Common myeloid progenitor, CD34-positive (primary cell): Measurements from ENCODE around the gene SRRT.
A peak's percentile ranks its signal among the peaks of the same experiment; 100 is the strongest.

ENCODE experiments used
- CTCF ChIA-PET: fragments of 350-600 bp; sonication (Branson Sonifier 250); formaldehyde crosslinking; loops from one replicate; lab custom pipeline; 2021; ENCODE audit warnings: antibody characterized with exemption; lab: Charles Lee
- POLR2A ChIA-PET: fragments of 350-600 bp; sonication (Branson Sonifier 250); formaldehyde crosslinking; loops from one replicate; lab custom pipeline; 2021; ENCODE audit warnings: antibody characterized with exemption; lab: Charles Lee
- DNase-seq, 3 donors: peaks; one replicate each; pipeline versions ENCODE4 v3.0.0 to v3.0.0-alpha.2; 2013
- H3K27ac ChIP-seq, 2 experiments: 1 replicate in 1 of 2; 2 replicates in 1 of 2; pipeline ENCODE4 v1.7.0; 2013; ENCODE audit warnings: inconsistent platforms in 2 of 2, low read length in 2 of 2, mild to moderate bottlenecking in 2 of 2, low read depth in 1 of 2, moderate library complexity in 1 of 2; ENCODE audit not compliant: severe bottlenecking in 2 of 2, insufficient read depth in 1 of 2, poor library complexity in 1 of 2
- H3K27me3 ChIP-seq, 5 experiments: replicated peaks in 2 of 5; 1 replicate in 3 of 5; 2 replicates in 2 of 5; pipeline versions ENCODE4 v1.6.1 to v1.7.0; 2013; ENCODE audit warnings: low read length in 4 of 5, mild to moderate bottlenecking in 2 of 5, moderate library complexity in 2 of 5, inconsistent platforms in 1 of 5; ENCODE audit not compliant: insufficient read depth in 5 of 5, control insufficient read depth in 4 of 5
- H3K36me3 ChIP-seq, 4 experiments: 1 replicate in 2 of 4; 2 replicates in 2 of 4; pipeline versions ENCODE4 v1.6.1 to v1.7.0; 2013; ENCODE audit warnings: low read length in 3 of 4, control low read depth in 1 of 4, mild to moderate bottlenecking in 1 of 4; ENCODE audit not compliant: control insufficient read depth in 4 of 4, insufficient read depth in 4 of 4
- H3K4me1 ChIP-seq, 4 experiments: 1 replicate in 3 of 4; 2 replicates in 1 of 4; pipeline versions ENCODE4 v1.6.1 to v1.7.1; 2013; ENCODE audit warnings: low read length in 3 of 4, mild to moderate bottlenecking in 3 of 4, control low read depth in 1 of 4, inconsistent platforms in 1 of 4, moderate library complexity in 1 of 4; ENCODE audit not compliant: control insufficient read depth in 4 of 4, insufficient read depth in 4 of 4; ENCODE audit errors: control extremely low read depth in 1 of 4
- H3K4me3 ChIP-seq, 7 experiments: 1 replicate in 4 of 7; 2 replicates in 3 of 7; pipeline versions ENCODE4 v1.5.1 to v1.7.0; 2013; ENCODE audit warnings: mild to moderate bottlenecking in 7 of 7, low read length in 6 of 7, moderate library complexity in 6 of 7, inconsistent platforms in 2 of 7, low read depth in 2 of 7, control low read depth in 1 of 7; ENCODE audit not compliant: insufficient read depth in 4 of 7, control insufficient read depth in 1 of 7; ENCODE audit errors: extremely low read depth in 1 of 7
- H3K9me3 ChIP-seq, 5 experiments: 1 replicate in 4 of 5; 2 replicates in 1 of 5; pipeline versions ENCODE4 v1.6.1 to v1.7.1; 2013; ENCODE audit warnings: low read length in 4 of 5, mild to moderate bottlenecking in 2 of 5, inconsistent platforms in 1 of 5, low read depth in 1 of 5, moderate library complexity in 1 of 5; ENCODE audit not compliant: control insufficient read depth in 4 of 5, insufficient read depth in 2 of 5; ENCODE audit errors: control extremely low read depth in 1 of 5
- WGBS: methylation state at CpG from one replicate; pipeline ENCODE4 v1.1.5; 2013; ENCODE audit not compliant: insufficient coverage; 5-methylcytosine and 5-hydroxymethylcytosine counted together

SRRT gene

DNA sequence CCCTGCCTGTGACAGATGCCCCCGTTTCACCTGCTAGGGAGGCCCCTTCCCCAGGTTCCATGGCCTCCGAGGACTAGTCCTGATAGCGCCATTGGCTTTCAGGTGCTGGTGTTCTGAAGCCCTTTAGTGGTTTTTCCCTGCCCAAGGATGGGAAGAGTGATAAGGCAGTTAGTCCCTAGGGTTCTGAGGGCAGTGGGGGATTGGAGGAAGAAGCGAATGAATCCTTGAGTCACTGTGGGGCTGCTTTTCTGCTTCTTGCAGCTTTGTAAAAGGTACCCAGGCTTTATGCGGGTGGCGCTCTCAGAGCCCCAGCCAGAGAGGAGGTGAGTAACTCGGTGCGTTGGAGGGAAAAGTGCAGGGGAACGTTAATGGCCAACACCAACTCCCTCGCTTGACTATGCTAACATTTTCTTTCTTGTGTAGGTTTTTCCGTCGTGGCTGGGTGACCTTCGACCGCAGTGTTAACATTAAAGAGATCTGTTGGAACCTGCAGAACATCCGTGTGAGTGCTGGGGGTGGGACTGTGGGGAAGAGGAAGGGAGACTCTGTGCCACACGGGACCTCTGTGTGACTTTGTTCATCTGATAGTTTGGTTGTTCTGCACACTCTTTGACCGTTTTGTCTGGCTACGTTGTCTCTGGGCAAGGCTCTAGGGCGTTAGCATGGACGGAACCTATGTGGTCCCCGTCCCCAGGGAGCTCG, 10.7 kb downstream of the SRRT start:
- Histone ChIP-seq H3K27me3 (peaks cover 0 to 2% (median 0%) of the 10 kb centered on the region in 5 experiments), H3K4me1 (peaks cover 4 to 54% (median 48%) of the 10 kb centered on the region in 4 experiments), H3K36me3 (peaks cover 16 to 80% (median 59%) of the 10 kb centered on the region in 4 experiments), H3K9me3 (no peaks in the 10 kb centered on the region), H3K27ac (no peak overlapping the region), H3K4me3 (no peak overlapping the region)
- no peak for DNase-seq
- POLR2A ChIA-PET, result interaction anchor here (1.6 kb wide), 1 partner anchor 11 kb away, joined by 4 read pairs; the partner anchor contains the start of gene SRRT
- 94% methylated on average over 17 of the region's 22 CpGs for WGBS
- CTCF ChIA-PET, result interaction anchor here (2.6 kb wide), 1 partner anchor 10 kb away, joined by 20 read pairs; the partner anchor contains the start of gene SRRT

DNA sequence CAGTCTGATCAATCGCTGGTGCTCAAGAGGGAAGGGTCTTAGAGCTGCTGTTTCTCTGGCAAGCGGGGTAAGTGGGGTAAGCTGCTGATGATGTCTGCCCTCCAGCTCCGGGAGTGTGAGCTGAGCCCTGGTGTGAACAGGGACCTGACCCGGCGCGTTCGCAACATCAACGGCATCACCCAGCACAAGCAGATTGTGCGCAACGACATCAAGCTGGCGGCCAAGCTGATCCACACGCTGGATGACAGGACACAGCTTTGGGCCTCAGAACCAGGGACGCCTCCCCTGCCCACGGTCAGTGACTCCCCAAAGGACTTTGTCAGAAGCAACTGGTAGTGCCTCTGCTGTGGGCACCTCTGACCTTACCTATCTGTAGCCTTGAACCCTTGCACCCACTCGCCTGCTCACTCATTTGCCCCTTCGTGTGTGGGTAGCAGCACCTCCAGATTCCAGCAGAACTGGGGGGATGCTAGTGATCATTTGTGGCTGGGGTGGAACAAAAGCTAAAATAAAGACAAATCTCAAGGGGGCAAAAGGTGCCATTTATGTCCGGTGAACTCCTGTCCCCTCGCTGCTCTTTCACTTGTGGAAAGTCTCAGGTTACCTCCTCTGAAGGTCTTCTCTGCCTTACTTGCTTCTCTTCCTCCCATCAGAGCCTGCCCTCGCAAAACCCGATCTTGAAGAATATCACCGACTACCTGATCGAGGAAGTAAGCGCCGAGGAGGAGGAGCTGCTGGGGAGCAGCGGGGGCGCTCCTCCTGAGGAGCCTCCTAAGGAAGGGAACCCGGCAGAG, 11.4 kb downstream of the SRRT start:
- no peak for DNase-seq
- H3K4me1 ChIP-seq, result peaks cover 4 to 61% (median 54%) of the 10 kb centered on the region in 4 experiments
- no peaks in the 10 kb centered on the region for H3K9me3 ChIP-seq
- ChIA-PET CTCF (interaction anchor here (1.3 to 2.6 kb wide), 4 partner anchors 9 to 180 kb away, joined by 3 to 20 read pairs (median 8); partner anchors contain the start of genes POP7, SLC12A9 and SRRT), POLR2A (interaction anchor here (0.6 to 1.6 kb wide), 2 partner anchors 11 to 312 kb away, joined by 3 to 4 read pairs; partner anchors contain the start of gene SRRT)
- H3K27me3 ChIP-seq, result peaks cover 0 to 6% (median 0%) of the 10 kb centered on the region in 5 experiments
- H3K4me3 ChIP-seq, result peak overlapping the region in 1 of 7 experiments; percentile 52
- WGBS, result 93% methylated on average over 27 of the region's 27 CpGs
- H3K36me3 ChIP-seq, result peaks cover 13 to 74% (median 53%) of the 10 kb centered on the region in 4 experiments
- no peak overlapping the region for H3K27ac ChIP-seq

DNA sequence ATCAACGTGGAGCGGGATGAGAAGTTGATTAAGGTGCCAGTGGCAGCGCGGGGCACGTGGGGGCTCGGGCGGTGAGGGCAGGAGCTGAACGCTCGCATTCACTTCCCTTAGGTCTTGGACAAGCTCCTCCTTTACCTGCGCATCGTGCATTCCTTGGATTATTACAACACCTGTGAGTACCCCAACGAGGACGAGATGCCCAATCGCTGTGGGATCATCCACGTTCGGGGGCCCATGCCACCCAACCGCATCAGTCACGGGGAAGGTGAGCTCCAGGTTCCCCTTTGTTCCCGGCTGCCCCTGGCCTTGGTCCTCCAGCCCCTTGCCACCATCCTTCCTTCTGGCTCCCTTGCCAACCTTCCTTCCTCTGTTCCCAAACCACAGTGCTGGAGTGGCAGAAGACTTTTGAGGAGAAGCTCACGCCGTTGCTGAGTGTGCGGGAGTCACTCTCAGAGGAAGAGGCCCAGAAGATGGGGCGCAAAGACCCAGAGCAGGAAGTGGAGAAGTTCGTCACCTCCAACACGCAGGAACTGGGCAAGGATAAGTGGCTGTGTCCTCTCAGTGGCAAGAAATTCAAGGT, 12.1 kb downstream of the SRRT start:
- ChIA-PET CTCF (interaction anchor here (0.5 to 2.6 kb wide), 6 partner anchors 9 to 181 kb away, joined by 3 to 20 read pairs (median 4); partner anchors contain the start of genes POP7, SLC12A9 and SRRT), POLR2A (interaction anchor here (0.6 to 1.6 kb wide), 4 partner anchors 12 to 313 kb away, joined by 3 to 7 read pairs (median 4); partner anchors contain the start of gene SRRT)
- Histone ChIP-seq H3K4me1 (peaks cover 4 to 63% (median 55%) of the 10 kb centered on the region in 4 experiments), H3K4me3 (peak overlapping the region in 4 of 7 experiments; percentile 3 to 52 (median 15)), H3K27me3 (peaks cover 0 to 12% (median 2%) of the 10 kb centered on the region in 5 experiments), H3K9me3 (no peaks in the 10 kb centered on the region), H3K36me3 (peaks cover 10 to 68% (median 47%) of the 10 kb centered on the region in 4 experiments), H3K27ac (peak overlapping the region in 1 of 2 experiments; percentile 15)
- no peak for DNase-seq
- 74% methylated on average over 24 of the region's 25 CpGs for WGBS

GRCh38 chr7:100887516-100888290, 12.8 kb downstream of the SRRT start:
- ChIA-PET CTCF (interaction anchor here (0.5 to 2.6 kb wide), 8 partner anchors 9 to 182 kb away, joined by 3 to 20 read pairs (median 4); partner anchors contain the start of genes POP7, SLC12A9 and SRRT), POLR2A (interaction anchor here (1.0 kb wide), 2 partner anchors 13 to 24 kb away, joined by 3 to 7 read pairs; partner anchors contain the start of gene SRRT)
- Histone ChIP-seq H3K4me1 (peaks cover 4 to 63% (median 55%) of the 10 kb centered on the region in 4 experiments), H3K4me3 (peak overlapping the region in 4 of 7 experiments; percentile 4 to 52 (median 18)), H3K36me3 (peaks cover 10 to 61% (median 44%) of the 10 kb centered on the region in 4 experiments), H3K9me3 (no peaks in the 10 kb centered on the region), H3K27ac (peak overlapping the region in 1 of 2 experiments; percentile 15), H3K27me3 (peaks cover 0 to 19% (median 5%) of the 10 kb centered on the region in 5 experiments)
- 0% methylated on average over 7 of the region's 21 CpGs for WGBS
- DNase-seq, result peak; percentile 86 to 92 (median 87)

GRCh38 chr7:100888291-100888987, 13.5 kb downstream of the SRRT start:
- Histone ChIP-seq H3K36me3 (peaks cover 10 to 54% (median 37%) of the 10 kb centered on the region in 4 experiments), H3K4me3 (peak overlapping the region in 6 of 7 experiments; percentile 54 to 79 (median 72)), H3K27ac (peak overlapping the region in 1 of 2 experiments; percentile 58), H3K4me1 (peaks cover 4 to 61% (median 55%) of the 10 kb centered on the region in 4 experiments), H3K27me3 (peaks cover 0 to 25% (median 6%) of the 10 kb centered on the region in 5 experiments), H3K9me3 (no peaks in the 10 kb centered on the region)
- WGBS, result 93% methylated on average over 17 of the region's 18 CpGs
- POLR2A ChIA-PET, result interaction anchor here (1.0 kb wide), 2 partner anchors 13 to 24 kb away, joined by 3 to 7 read pairs; partner anchors contain the start of gene SRRT
- CTCF ChIA-PET, result interaction anchor here (0.7 to 2.6 kb wide), 6 partner anchors 10 to 36 kb away, joined by 3 to 20 read pairs (median 5); partner anchors contain the start of genes SLC12A9 and SRRT
- no peak for DNase-seq
